HPDE6-E6E7 (cell line): ENCODE results near the gene NCBP3.

ENCODE experiments used
- DNase-seq: peaks from one replicate; pipeline ENCODE4 v3.0.0; 2011; ENCODE audit warnings: missing footprints; ENCODE audit errors: extremely low spot score

Gene NCBP3

DNA sequence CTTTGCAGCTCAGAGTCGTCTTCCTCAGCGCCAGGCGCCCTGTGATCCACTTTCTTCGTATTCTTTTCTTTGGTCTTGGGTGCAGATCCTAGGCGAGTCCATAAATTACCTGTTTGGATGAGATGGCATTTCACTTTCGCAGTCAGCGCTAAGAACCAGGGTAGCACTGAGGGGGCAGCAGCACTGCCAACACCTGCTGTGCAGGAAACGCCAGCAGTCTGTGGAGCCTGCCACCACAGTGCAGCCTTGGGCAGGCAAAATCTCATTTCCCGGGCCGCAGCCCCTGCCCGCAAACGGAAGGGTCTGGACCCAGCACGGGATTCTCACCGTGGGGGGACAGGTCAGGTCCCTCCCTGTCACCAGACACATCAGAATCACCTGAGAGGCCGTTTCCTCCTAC lies 32.9 kb downstream of the NCBP3 start:
- no peak for DNase-seq

- no peak for DNase-seq
These were observed 33.3 kb downstream of the NCBP3 start for GRCh38 chr17:3812771-3813170.

DNA sequence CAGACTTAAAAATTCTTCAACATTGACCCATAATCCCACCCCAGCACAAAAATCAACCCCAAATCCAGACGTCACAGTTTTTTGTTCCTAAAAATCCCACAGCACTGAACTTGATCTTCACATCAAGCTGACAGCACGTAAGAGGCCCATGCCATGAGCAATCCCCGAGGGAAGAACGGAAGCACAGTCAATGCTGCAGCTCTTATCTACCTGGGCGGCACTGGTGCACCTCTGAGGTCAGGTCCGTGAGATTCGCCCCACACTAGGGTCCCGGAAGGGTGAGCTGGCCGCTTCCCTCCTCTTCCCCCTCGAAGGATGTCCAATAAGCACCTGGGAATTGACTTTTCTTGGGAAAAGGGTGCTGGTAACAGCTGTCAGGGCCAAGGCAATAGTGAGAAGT lies 33.8 kb downstream of the NCBP3 start:
- no peak for DNase-seq

DNA sequence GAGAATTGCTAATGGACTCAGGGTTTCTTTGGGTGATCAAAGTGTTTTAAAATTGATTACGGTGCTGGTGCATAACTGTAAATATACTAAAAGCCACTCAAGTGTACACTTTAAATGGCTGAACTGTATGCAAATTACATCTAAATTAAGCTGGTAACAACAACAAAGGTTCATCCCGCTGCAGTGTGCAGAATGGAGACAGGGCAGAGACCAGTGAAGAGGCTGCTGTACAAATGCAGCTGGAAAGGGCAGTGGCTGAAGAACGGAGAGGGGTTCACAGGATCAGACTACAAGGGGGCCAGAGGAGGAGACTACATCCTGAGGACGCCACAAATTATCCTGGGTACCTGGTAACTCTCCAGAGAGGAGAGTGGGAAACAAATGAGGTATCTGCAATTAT lies 36.0 kb downstream of the NCBP3 start:
- no peak for DNase-seq

- DNase-seq = peak; percentile 35
These were observed 36.9 kb downstream of the NCBP3 start for GRCh38 chr17:3809135-3809534.

- no peak for DNase-seq
These were observed 37.3 kb downstream of the NCBP3 start for GRCh38 chr17:3808701-3809100.

- no peak for DNase-seq
These were observed 40.5 kb downstream of the NCBP3 start for GRCh38 chr17:3805581-3805980.

DNA sequence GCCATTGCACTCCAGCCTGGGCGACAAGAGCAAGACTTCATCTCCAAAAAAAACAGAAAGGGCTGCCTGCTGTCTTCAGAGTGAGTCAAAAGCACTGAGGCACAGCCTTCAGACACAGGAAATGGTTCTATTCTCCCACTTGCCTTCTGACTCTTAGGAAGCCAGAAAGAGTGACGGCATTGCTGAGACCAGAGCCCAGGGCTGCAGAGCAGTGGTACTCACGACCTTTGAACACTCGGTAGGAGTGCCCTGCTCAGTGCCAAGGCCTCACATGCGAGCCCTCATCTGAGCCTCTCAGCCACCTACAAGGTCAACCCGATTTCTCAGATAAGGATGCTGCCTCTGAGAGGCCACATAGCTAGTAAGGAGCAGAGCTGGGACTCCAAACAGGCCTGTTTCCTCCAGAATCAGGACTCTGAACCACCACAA lies 41.5 kb downstream of the NCBP3 start:
- no peak for DNase-seq

- no peak for DNase-seq
These were observed 42.8 kb downstream of the NCBP3 start for GRCh38 chr17:3803308-3803640.

GRCh38 chr17:3802461-3803307 lies 43.4 kb downstream of the NCBP3 start:
- DNase-seq = no peak

DNA sequence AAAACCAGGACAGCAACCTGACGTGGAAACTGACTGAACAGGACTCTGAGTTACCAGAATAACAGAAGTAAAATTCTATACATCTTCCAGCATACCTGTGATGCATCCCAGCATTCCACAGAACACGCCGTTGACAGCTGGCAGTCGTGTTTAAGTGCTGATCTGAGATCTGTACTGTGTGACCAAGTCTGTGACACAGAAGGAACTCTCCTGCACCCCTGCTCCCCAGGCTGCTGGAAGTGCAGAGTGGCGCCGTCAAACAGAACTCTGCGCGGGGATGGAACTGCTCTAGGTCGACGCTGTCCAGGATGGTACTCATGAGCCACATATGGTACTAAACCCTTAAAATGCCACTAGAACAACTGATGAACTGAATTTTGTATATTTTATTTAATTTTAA lies 44.3 kb downstream of the NCBP3 start:
- no peak for DNase-seq

- DNase-seq = no peak
These were observed 44.7 kb downstream of the NCBP3 start for GRCh38 chr17:3801347-3801746.

GRCh38 chr17:3800362-3801271 lies 45.4 kb downstream of the NCBP3 start, which contains the start of gene ITGAE:
Gene ITGAE, minus strand, starts transcription at chr17:3801188. Its CDS starts 44 bp downstream, at chr17:3801144.
- no peak for DNase-seq

DNA sequence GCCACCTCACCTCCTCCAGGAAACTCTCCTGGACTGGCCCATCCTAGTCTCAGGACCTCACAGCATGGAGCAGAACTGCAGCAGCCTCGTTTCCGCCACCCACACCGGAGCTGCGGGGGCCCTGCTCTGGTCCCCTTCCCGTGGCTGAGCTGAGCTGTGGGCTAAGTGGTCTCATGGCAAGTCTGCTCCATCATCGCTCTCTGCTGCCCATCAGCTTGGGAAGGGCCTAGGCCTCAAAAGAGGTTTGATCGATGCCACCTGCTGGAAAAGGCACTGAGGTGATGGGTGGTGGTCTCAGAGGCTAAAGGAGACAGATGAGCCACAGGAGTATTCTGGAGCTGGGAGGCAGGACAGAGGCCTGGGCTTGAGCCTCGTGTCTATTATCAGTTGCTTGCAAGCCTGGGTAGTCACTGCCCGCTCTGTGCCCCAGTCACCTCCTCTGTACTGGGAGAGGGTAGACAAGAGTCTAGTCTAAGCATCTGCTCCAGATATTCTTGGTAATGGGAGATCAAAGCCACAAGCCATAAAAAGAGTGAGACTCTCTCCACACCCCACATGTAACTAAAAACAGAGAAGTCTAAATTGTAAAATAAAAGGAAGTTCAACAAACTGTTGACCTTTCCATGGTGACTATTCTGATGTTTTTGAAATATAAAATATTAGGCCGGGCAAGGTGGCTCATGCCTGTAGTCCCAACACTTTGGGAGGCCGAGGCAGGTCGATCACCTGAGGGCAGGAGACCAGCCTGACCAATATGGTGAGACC lies 46.7 kb downstream of the NCBP3 start:
- DNase-seq = no peak

DNA sequence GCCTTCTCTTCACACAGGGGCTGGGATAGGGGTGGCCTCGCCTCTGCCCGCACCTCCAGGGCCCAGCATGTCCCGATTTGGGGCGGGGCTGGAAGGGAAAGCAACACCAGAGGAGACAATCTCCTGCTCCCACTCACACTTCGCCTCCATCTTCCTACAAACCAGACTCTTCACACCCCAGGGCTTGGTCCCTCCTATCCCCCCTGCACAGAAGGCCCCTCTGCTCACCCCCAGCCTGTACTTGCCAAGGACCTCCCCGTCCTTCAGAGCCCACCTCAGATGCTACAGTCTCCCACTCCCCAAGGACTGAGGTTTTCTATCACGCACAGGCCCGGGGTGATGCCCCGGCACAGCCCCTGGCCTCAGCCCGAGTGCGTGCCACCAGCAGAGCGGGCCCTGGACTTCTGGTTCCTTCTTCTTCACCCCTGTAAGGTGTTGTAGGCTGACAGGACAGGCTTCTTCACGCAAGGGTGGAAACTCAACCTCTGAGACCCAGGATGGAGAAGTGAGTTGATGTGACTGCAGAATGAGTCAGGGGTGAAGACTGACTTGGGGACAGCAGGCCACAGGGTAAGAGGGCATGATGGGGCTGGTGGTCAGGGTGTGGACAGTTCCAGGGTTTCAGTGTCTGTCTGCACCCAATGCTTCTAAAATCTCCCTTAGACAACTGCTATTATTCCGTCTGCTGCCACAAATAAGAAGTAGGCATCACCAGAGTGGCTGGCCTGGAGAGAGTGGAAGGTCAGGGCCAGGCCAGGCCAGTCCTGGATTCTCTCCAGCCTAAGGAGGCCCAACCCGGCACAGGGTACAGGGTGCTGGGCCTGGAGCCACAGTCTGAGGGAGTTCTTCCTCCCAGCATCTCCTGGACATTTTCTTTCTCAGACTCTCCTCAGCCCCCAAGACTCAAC lies 47.5 kb downstream of the NCBP3 start:
- DNase-seq = no peak

DNA sequence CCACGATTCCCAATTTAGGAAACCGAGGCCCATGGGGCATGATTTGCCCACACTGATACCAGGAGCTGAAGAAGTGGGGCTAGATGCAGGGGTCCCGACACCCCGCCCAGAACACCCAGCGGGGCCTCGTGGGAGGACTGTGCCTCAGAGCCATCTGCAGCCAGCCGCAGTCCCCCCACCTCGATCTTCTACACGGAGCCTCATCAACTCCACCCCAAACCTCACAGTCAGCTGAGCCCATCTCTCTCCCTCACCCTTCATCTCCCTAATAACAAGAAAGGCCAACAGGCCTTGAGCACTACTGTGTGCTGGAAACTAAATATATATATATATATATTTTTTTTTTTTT lies 49.2 kb downstream of the NCBP3 start:
- no peak for DNase-seq

DNA sequence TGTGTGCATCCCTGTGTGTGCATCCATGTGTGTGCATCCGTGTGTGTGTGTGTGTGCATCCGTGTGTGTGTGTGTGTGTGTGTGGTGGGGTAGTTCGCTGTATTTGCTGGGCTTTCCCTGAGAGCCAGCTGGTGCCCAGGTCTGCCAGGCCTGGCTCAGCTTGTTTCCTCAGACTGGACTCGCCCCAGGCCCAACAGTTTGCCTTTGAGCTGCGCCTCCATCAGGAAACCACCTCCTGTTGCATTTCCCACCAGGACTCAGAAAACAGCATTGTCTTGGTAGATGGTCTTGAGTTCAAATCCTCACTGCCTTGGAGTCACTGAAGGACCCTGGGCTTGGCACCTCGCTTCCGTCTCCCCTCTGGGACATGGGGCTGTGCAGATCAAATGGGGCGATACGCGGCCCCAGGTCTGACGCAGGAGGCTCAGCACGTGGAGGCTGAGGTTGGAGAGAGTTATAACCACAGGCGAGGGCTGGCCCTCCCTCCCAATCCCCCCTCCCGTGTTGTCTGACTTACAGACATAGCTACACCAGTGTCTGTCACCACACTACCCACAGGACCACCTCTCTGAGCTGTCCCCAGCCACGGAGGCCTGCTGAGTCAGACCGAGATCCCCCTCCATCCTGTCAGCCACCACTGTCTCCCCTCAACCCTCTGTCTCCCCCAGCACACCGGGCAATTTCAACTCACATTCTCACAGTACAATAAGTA lies 49.8 kb downstream of the NCBP3 start:
- no peak for DNase-seq

GRCh38 chr17:3795390-3796102 lies 50.5 kb downstream of the NCBP3 start:
- DNase-seq = no peak

- no peak for DNase-seq
These were observed 51.3 kb downstream of the NCBP3 start for GRCh38 chr17:3794557-3795389.
